ENCODE data around the gene CSTF2T. TPM values are rescaled to one million over a fixed set of nuclear protein-coding genes. Genes with fewer than 3 reads are reported as not detected.

The CSTF2T gene
- total RNA-seq, 4 donors from 2014 or later = 11.8 to 15.5 (median 13.9) TPM

DNA sequence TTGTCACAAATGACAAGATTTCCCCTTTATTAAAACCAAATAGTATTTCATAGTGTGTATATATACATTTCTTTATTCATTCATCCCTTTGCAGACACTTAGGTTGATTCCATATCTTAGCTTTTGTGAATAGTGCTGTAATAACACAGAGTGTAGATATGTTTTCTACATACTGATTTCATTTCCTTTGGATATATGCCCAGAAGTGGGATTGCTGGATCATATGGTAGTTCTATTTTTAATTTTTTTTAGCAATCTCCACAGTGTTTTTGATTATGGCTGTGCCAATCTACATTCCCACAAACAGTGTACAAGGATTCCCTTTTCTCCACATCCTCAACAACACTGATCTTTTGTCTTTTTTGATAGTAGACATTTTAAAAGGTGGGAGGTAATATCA, 46.4 kb downstream of the CSTF2T start:
- intact Hi-C loops (cut with DNase I; ENCODE audit: low total_unique reads) = no loop called here
- DNase-seq (ENCODE audit: low spot score in 2 of 2) = no peak
- no peak overlapping the region for H3K4me3 ChIP-seq (ENCODE audit: low read depth, poor library complexity, severe bottlenecking)
- no peak for TF ChIP-seq POLR2A (IDR thresholded peaks at IDR 0.05)
- TF ChIP-seq, protein P1, sequence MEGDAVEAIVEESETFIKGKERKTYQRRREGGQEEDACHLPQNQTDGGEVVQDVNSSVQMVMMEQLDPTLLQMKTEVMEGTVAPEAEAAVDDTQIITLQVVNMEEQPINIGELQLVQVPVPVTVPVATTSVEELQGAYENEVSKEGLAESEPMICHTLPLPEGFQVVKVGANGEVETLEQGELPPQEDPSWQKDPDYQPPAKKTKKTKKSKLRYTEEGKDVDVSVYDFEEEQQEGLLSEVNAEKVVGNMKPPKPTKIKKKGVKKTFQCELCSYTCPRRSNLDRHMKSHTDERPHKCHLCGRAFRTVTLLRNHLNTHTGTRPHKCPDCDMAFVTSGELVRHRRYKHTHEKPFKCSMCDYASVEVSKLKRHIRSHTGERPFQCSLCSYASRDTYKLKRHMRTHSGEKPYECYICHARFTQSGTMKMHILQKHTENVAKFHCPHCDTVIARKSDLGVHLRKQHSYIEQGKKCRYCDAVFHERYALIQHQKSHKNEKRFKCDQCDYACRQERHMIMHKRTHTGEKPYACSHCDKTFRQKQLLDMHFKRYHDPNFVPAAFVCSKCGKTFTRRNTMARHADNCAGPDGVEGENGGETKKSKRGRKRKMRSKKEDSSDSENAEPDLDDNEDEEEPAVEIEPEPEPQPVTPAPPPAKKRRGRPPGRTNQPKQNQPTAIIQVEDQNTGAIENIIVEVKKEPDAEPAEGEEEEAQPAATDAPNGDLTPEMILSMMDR (IDR thresholded peaks at IDR 0.05) = no peak

DNA sequence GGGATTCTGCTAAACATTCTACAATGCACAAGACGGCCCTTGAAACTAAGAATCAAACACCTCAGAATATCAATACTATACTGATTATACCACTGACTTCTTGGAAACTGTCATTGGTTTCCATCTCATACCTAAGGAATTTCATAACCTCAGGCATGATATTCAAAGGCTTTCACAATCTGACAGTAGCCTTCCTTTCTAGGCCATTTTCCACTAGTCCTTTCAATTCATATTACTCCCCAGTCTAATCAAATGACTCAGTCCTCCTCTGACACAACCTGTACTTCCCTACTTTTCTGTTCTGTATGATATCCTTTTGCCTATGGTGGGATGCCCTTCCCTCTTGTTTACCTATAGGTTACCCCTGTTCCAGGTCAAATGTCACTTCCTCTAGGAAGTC, 48.3 kb downstream of the CSTF2T start:
- no peak overlapping the region for H3K4me3 ChIP-seq (ENCODE audit: low read depth, poor library complexity, severe bottlenecking)
- intact Hi-C loops (cut with DNase I; ENCODE audit: low total_unique reads) = no loop called here
- DNase-seq (ENCODE audit: low spot score in 2 of 2) = no peak
- 88 to 93% methylated on average over 1 of the region's 1 CpG for WGBS, 2 donors
- no peak for TF ChIP-seq POLR2A (IDR thresholded peaks at IDR 0.05)
- TF ChIP-seq, protein P1 (IDR thresholded peaks at IDR 0.05) = no peak

DNA sequence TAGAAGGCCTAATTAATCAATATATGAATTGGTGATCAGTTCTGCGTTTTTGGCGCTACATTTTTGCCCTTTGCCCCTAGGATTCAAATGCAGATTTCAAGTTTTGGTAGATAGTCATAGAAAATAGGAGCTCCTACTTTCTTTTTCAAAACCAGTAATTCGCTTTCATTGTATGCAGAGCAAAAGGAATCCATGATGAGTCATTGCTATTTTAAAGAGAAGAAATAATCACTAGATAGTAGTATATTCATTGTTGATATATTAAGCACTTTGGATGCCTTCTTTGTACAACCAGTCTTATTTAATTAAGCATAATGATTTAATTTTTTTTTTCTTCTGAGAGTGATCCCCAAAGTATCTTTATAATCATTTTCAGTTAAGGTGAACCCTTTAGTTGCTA, 50.3 kb downstream of the CSTF2T start:
- intact Hi-C loops (cut with DNase I; ENCODE audit: low total_unique reads) = no loop called here
- DNase-seq (ENCODE audit: low spot score in 2 of 2) = no peak
- 95 to 98% methylated on average over 3 of the region's 3 CpGs for WGBS, 2 donors
- H3K4me3 ChIP-seq (ENCODE audit: low read depth, poor library complexity, severe bottlenecking) = no peak overlapping the region
- TF ChIP-seq, protein P1 (IDR thresholded peaks at IDR 0.05) = no peak
- no peak for TF ChIP-seq POLR2A (IDR thresholded peaks at IDR 0.05)
